Fibroblast of lung (primary cell): ENCODE measurements around the gene APOA1. TPM values are rescaled to one million over a fixed set of nuclear protein-coding genes. Genes with fewer than 3 reads are reported as not detected.

Experiments used
- DNase-seq, 2 donors: peaks; one replicate each; pipeline versions ENCODE4 v3.0.0 to v3.0.0-alpha.2; 2010; ENCODE audit warnings: low read depth in 2 of 2
- H2AFZ ChIP-seq: 2 replicates; pipeline ENCODE4 v1.5.1; 2012; ENCODE audit warnings: low read length, control low read depth, inconsistent platforms
- H3K27ac ChIP-seq: 2 replicates; pipeline ENCODE4 v1.5.1; 2011; ENCODE audit warnings: low read length, control low read depth; ENCODE audit not compliant: insufficient read depth
- H3K27me3 ChIP-seq: 2 replicates; pipeline ENCODE4 v1.5.1; 2011; ENCODE audit warnings: mild to moderate bottlenecking, low read length; ENCODE audit not compliant: control insufficient read depth, insufficient read depth
- H3K36me3 ChIP-seq: 2 replicates; pipeline ENCODE4 v1.5.1; 2011; ENCODE audit warnings: low read length; ENCODE audit not compliant: control insufficient read depth, insufficient read depth
- H3K4me1 ChIP-seq: 2 replicates; pipeline ENCODE4 v1.5.1; 2011; ENCODE audit warnings: low read length; ENCODE audit not compliant: control insufficient read depth, insufficient read depth; ENCODE audit errors: extremely low read depth
- H3K4me2 ChIP-seq: 2 replicates; pipeline ENCODE4 v1.5.1; 2011; ENCODE audit warnings: low read length, control low read depth; ENCODE audit not compliant: insufficient read depth; ENCODE audit errors: extremely low read depth
- H3K4me3 ChIP-seq, 4 experiments: fragments of 200-600 bp in 1 of 4; sonication (generic) in 1 of 4; replicated peaks in 1 of 4; 2 replicates each; pipeline ENCODE4 v1.5.1; 2011 to 2016; ENCODE audit warnings: low read length in 4 of 4, low read depth in 3 of 4, mild to moderate bottlenecking in 3 of 4, control low read depth in 2 of 4, inconsistent platforms in 1 of 4, mixed read lengths in 1 of 4; ENCODE audit not compliant: insufficient read depth in 1 of 4; ENCODE audit errors: control extremely low read depth in 1 of 4
- H3K79me2 ChIP-seq: 2 replicates; pipeline ENCODE4 v1.5.1; 2012; ENCODE audit warnings: mild to moderate bottlenecking, low read length, inconsistent platforms; ENCODE audit not compliant: control insufficient read depth, insufficient read depth
- H3K9ac ChIP-seq: 2 replicates; pipeline ENCODE4 v1.5.1; 2011; ENCODE audit warnings: mild to moderate bottlenecking, low read length, control low read depth; ENCODE audit not compliant: insufficient read depth
- H3K9me3 ChIP-seq: 2 replicates; pipeline ENCODE4 v1.5.1; 2012; ENCODE audit warnings: low read depth, low read length; ENCODE audit not compliant: control insufficient read depth, insufficient read depth
- H4K20me1 ChIP-seq: 2 replicates; pipeline ENCODE4 v1.5.1; 2011; ENCODE audit warnings: low read length; ENCODE audit not compliant: control insufficient read depth, insufficient read depth; ENCODE audit errors: extremely low read depth
- CTCF ChIP-seq, 2 donors: IDR thresholded peaks in 1 of 2; conservative IDR thresholded peaks in 1 of 2; 1 replicate in 1 of 2; 2 replicates in 1 of 2; pipeline ENCODE4 v1.5.1; 2011 to 2012; ENCODE audit warnings: low read length in 2 of 2, control low read depth in 1 of 2, inconsistent platforms in 1 of 2, low read depth in 1 of 2, mild to moderate bottlenecking in 1 of 2
- EZH2 ChIP-seq: IDR thresholded peaks from 2 replicates; pipeline ENCODE4 v1.5.1; 2012; ENCODE audit warnings: low read length, control low read depth, mild to moderate bottlenecking; ENCODE audit errors: missing control alignments
- polyA plus RNA-seq, 2 donors: library from polyadenylated mRNA; depleted of rRNA in 1 of 2; stranded (reverse) in 1 of 2; unstranded in 1 of 2; fragments of >200 nt; gene quantifications; 2 replicates each; pipeline ENCODE4 v1.2.1, GENCODE V29; 2011 to 2012; ENCODE audit warnings: missing spikeins in 1 of 2
- total RNA-seq: library from RNA; depleted of rRNA; stranded (reverse); fragments of >200 nt; gene quantifications from 2 replicates; pipeline ENCODE4 v1.2.1, GENCODE V29; 2014

The APOA1 gene
- total and polyA plus RNA-seq, 2 donors (not counting 1 experiment from before 2014, with no cell fraction given): 0.05 TPM; not detected in 1

DNA sequence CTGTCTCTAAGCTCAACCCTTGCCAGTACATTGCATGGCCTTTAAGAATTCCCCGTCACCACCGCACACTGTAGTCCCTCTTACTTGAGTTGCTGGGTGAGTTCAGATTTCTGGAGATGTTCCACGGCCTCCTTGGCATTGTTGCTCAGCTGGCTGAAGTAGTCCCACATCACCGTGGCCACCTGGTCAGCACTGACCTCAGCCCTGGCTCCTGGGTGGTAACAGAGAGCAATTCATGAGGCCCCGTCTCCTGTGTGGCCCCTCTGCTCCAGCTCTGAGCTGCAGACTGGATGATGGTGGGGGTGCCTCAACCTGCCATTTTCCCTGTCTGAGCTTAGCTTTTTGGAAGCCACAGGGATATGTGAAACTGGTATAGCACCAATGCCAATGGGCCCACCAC is 14.8 kb downstream of the APOA1 start:
- no peaks in the 10 kb centered on the region for H4K20me1 ChIP-seq
- H2AFZ ChIP-seq: no peak overlapping the region
- no peaks in the 10 kb centered on the region for H3K9me3 ChIP-seq
- H3K4me2 ChIP-seq: no peak overlapping the region
- no peak overlapping the region for H3K9ac ChIP-seq
- H3K36me3 ChIP-seq: no peaks in the 10 kb centered on the region
- H3K79me2 ChIP-seq: no peaks in the 10 kb centered on the region
- H3K4me3 ChIP-seq: no peak overlapping the region
- peaks cover 5% of the 10 kb centered on the region for H3K27me3 ChIP-seq
- DNase-seq: no peak
- H3K4me1 ChIP-seq: no peaks in the 10 kb centered on the region
- H3K27ac ChIP-seq: no peak overlapping the region
- TF ChIP-seq CTCF (conservative IDR thresholded peaks at IDR 0.05 in 1 of 2, IDR thresholded peaks at IDR 0.05 in 1 of 2; ENCODE audit: low read depth in 1 of 2, low read length in 2 of 2) (no peak), EZH2 (no peak)

DNA sequence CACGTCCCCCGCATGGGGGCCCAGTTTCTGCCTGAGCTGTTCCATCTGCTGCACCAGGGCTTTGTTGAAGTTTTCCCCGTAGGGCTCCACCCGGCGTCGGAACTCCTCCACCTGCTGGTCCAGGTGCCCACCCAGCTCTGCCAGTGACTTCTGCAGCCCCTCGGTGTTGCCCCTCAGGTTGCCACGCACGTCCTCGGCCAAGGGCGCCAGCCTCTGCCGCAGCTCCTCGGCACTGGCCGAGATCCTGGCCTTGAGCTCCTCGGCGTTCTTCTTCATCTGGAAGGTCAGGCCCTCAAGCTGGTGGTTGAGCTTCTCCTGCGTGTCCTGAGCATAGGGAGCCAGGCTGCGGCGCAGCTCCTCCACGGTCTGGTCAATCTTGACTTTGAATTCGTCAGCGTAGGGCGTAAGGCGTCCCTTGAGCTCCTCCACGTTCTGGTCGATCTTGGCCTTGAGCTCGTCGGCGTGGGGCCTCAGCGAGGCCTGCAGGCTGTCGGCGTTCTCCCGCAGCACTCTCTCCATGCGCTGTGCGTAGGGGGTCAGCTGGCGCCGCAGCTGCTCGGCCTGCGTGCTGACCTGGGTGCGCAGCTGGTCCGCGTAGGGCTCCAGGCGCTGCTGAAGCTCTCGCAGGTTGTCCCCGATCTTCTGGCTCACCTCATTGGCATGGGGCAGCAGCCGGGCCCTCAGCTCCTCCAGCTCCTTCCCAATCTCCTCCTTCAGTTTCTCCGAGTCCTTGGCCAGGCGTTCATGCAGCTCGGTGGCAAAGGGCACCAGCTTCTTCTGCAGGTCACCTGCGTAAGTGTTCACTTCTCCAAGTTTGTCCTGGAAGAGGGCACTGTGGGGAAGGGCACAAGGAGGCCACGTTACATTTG is 16.1 kb downstream of the APOA1 start:
- Histone ChIP-seq H3K9ac (no peak overlapping the region), H4K20me1 (no peaks in the 10 kb centered on the region)
- no peak for DNase-seq

GRCh38 chr11:116819049-116819448 is 18.4 kb downstream of the APOA1 start:
- Histone ChIP-seq H3K4me3 (no peak overlapping the region), H3K27me3 (peaks cover 5% of the 10 kb centered on the region), H3K4me1 (no peaks in the 10 kb centered on the region), H3K9me3 (no peaks in the 10 kb centered on the region), H3K9ac (no peak overlapping the region), H3K79me2 (no peaks in the 10 kb centered on the region), H3K4me2 (no peak overlapping the region), H3K36me3 (no peaks in the 10 kb centered on the region), H2AFZ (no peak overlapping the region), H4K20me1 (no peaks in the 10 kb centered on the region), H3K27ac (no peak overlapping the region)
- no peak for TF ChIP-seq CTCF (conservative IDR thresholded peaks at IDR 0.05 in 1 of 2, IDR thresholded peaks at IDR 0.05 in 1 of 2; ENCODE audit: low read depth in 1 of 2, low read length in 2 of 2)
- TF ChIP-seq EZH2: no peak
- no peak for DNase-seq

More for the DNA sequence above, 16.1 kb downstream of the APOA1 start:
- no peak overlapping the region for H3K27ac ChIP-seq
- no peak overlapping the region for H3K4me3 ChIP-seq
- peaks cover 5% of the 10 kb centered on the region for H3K27me3 ChIP-seq
- no peak overlapping the region for H2AFZ ChIP-seq
- TF ChIP-seq EZH2 (no peak), CTCF (conservative IDR thresholded peaks at IDR 0.05 in 1 of 2, IDR thresholded peaks at IDR 0.05 in 1 of 2; ENCODE audit: low read depth in 1 of 2, low read length in 2 of 2) (no peak)
- no peak overlapping the region for H3K4me2 ChIP-seq
- no peaks in the 10 kb centered on the region for H3K9me3 ChIP-seq
- no peaks in the 10 kb centered on the region for H3K79me2 ChIP-seq
- H3K36me3 ChIP-seq: no peaks in the 10 kb centered on the region
- no peaks in the 10 kb centered on the region for H3K4me1 ChIP-seq
